BE2C (cell line): ENCODE data around the gene OS9.
"Not testable (repeated sequence)": the region's sequence is repeated elsewhere in the genome, so short reads cannot be mapped to it uniquely, and the experiment has no call there.

Experiments
- DNase-seq: peaks from one replicate; pipeline ENCODE4 v3.0.0-alpha.2; 2020
- H3K27me3 ChIP-seq: fragments of 250-450 bp; sonication (Bioruptor Pico); 2 replicates; pipeline ENCODE4 v1.5.1; 2020; ENCODE audit warnings: mild to moderate bottlenecking
- H3K36me3 ChIP-seq: fragments of 250-450 bp; sonication (Bioruptor Pico); 2 replicates; pipeline ENCODE4 v1.5.1; 2020; ENCODE audit warnings: mild to moderate bottlenecking
- H3K4me1 ChIP-seq: fragments of 250-450 bp; sonication (Bioruptor Pico); 2 replicates; pipeline ENCODE4 v1.5.1; 2020
- H3K4me3 ChIP-seq: 2 replicates; pipeline ENCODE4 v1.5.1; 2011; ENCODE audit warnings: low read depth, low read length
- H3K9me3 ChIP-seq: fragments of 250-450 bp; sonication (Bioruptor Pico); 2 replicates; pipeline ENCODE4 v1.5.1; 2020
- CTCF ChIP-seq: IDR thresholded peaks from 2 replicates; pipeline ENCODE4 v1.5.1; 2012; ENCODE audit warnings: mild to moderate bottlenecking, low read depth, low read length

The OS9 gene

DNA sequence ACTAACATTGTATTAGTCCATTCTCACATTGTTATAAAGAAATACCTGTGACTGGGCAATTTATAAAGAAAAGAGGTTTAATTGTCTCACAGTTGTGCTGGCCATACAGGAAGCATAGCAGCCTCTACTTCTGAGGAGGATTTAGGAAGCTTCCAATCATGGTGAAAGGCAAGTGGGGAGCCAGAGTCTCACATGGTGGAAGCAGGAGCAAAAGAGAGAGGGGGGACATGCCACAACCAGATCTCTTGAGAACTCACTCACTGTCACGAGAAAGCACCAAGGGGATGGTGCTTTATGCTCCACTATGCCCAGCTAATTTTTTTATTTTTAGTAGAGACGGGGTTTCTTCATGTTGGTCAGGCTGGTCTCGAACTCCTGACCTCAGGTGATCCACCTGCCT, 13.3 kb downstream of the OS9 start:
- TF ChIP-seq CTCF: no peak
- H3K36me3 ChIP-seq: no peaks in the 10 kb centered on the region; the same call in 1 of the 2 replicates

DNA sequence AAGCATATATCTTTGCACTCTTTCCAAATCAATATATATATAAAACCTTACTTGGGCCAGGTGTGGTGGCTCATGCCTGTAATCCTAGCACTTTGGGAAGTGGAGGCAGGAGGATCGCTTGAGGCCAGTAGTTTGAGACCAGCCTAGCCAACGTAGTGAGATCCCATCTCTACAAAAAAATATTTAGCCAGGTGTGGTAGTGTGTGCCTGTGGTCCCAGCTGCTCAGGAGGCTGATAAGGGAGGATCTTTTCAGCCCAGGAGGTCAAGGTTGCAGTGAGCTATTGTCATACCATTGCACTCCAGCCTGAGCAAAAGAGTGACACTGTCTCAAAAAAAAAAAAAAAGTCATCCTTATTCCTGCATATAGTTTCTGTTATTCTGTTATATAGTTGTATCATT, 14.4 kb downstream of the OS9 start:
- Histone ChIP-seq H3K9me3 (no peaks in the 10 kb centered on the region), H3K27me3 (no peaks in the 10 kb centered on the region), H3K36me3 (no peaks in the 10 kb centered on the region; the same call in 1 of the 2 replicates), H3K4me3 (no peak overlapping the region), H3K4me1 (no peaks in the 10 kb centered on the region)
- no peak for TF ChIP-seq CTCF
- no peak for DNase-seq

More for the DNA sequence above, 13.3 kb downstream of the OS9 start:
- no peaks in the 10 kb centered on the region for H3K27me3 ChIP-seq
- H3K9me3 ChIP-seq: no peaks in the 10 kb centered on the region
- no peaks in the 10 kb centered on the region for H3K4me1 ChIP-seq
- no peak for DNase-seq
- no peak overlapping the region for H3K4me3 ChIP-seq

GRCh38 chr12:57712701-57713100, 18.8 kb downstream of the OS9 start:
- no peaks in the 10 kb centered on the region for H3K4me1 ChIP-seq

DNA sequence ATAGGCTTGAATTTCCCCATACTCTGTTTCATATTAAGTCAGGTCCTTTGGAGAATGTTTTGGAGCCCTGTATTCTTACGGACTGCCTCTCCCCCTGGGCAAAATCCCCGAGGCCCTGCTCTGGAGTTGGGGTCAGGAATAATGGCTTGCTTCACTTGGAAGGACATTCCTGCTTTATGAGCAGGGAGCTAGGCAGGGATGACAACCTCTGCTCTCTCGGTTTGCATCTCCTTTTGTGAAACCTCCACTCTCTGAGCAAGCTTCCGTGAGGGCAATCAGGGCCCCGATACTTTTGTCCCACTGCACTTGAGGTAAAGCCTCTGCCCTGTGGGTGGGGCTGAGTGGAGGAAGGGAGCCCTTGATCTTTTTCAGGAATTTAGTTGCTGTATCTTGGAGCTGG, 19.3 kb downstream of the OS9 start:
- no peak for TF ChIP-seq CTCF
- Histone ChIP-seq H3K4me1 (no peaks in the 10 kb centered on the region), H3K27me3 (no peaks in the 10 kb centered on the region), H3K9me3 (no peaks in the 10 kb centered on the region), H3K36me3 (peaks cover 16% of the 10 kb centered on the region), H3K4me3 (no peak overlapping the region)
- no peak for DNase-seq

More at GRCh38 chr12:57712701-57713100, 18.8 kb downstream of the OS9 start:
- Histone ChIP-seq H3K9me3 (no peaks in the 10 kb centered on the region), H3K36me3 (peaks cover 12% of the 10 kb centered on the region), H3K4me3 (no peak overlapping the region), H3K27me3 (no peaks in the 10 kb centered on the region)
- no peak for DNase-seq
- no peak for TF ChIP-seq CTCF

GRCh38 chr12:57715036-57715748, 21.3 kb downstream of the OS9 start:
- not testable (repeated sequence) for H3K27me3 ChIP-seq, H3K4me1 ChIP-seq, H3K9me3 ChIP-seq, DNase-seq, H3K4me3 ChIP-seq
- peaks cover 23% of the 10 kb centered on the region for H3K36me3 ChIP-seq

GRCh38 chr12:57715786-57716185, 21.9 kb downstream of the OS9 start:
- DNase-seq: no peak
- no peaks in the 10 kb centered on the region for H3K27me3 ChIP-seq
- H3K4me3 ChIP-seq: no peak overlapping the region
- H3K36me3 ChIP-seq: peaks cover 23% of the 10 kb centered on the region
- no peaks in the 10 kb centered on the region for H3K4me1 ChIP-seq
- H3K9me3 ChIP-seq: no peaks in the 10 kb centered on the region
- no peak for TF ChIP-seq CTCF
